Stomach (tissue), 9 donors: ENCODE measurements around the gene MCM8. TPM values are rescaled to one million over a fixed set of nuclear protein-coding genes. Genes with fewer than 3 reads are reported as not detected.

Source experiments
- DNase-seq, 2 donors: peaks; one replicate each; pipeline versions ENCODE4 v3.0.0 to v3.0.0-alpha.2; 2013 to 2019
- H3K27ac ChIP-seq, 5 donors: fragments of 200-600 bp in 4 of 5; sonication (generic) in 4 of 5; one replicate each; pipeline ENCODE4 v1.5.1; 2013 to 2019; ENCODE audit warnings: mild to moderate bottlenecking in 1 of 5, moderate library complexity in 1 of 5
- H3K27me3 ChIP-seq, 3 donors: fragments of 200-600 bp; sonication (generic); one replicate each; pipeline ENCODE4 v1.5.1; 2017 to 2019; ENCODE audit warnings: mixed run types in 1 of 3
- H3K36me3 ChIP-seq, 4 donors: fragments of 200-600 bp; sonication (generic); 1 replicate in 3 of 4; 2 replicates in 1 of 4; pipeline ENCODE4 v1.5.1; 2016 to 2019
- H3K4me1 ChIP-seq, 4 donors: fragments of 200-600 bp; sonication (generic); one replicate each; pipeline ENCODE4 v1.5.1; 2016 to 2019
- H3K4me3 ChIP-seq, 4 donors: fragments of 200-600 bp; sonication (generic) in 3 of 4; one replicate each; pipeline ENCODE4 v1.5.1; 2016 to 2019; ENCODE audit warnings: mild to moderate bottlenecking in 1 of 4
- H3K9me3 ChIP-seq, 4 donors: fragments of 200-600 bp; sonication (generic); one replicate each; pipeline ENCODE4 v1.5.1; 2016 to 2019
- EP300 ChIP-seq: sonication (generic); formaldehyde crosslinking; IDR thresholded peaks from one replicate; pipeline ENCODE4 v1.6.1; 2017; ENCODE audit warnings: antibody characterized with exemption
- POLR2A ChIP-seq, 4 donors: fragments of 450-650 bp; IDR thresholded peaks; one replicate each; pipeline ENCODE4 v1.6.1; 2016; ENCODE audit warnings: antibody characterized with exemption in 4 of 4, control low read depth in 2 of 4, mild to moderate bottlenecking in 1 of 4, moderate library complexity in 1 of 4
- POLR2AphosphoS5 ChIP-seq, 3 donors: sonication (generic); formaldehyde crosslinking; IDR thresholded peaks; one replicate each; pipeline ENCODE4 v1.6.1; 2016; ENCODE audit warnings: antibody characterized with exemption in 3 of 3
- WGBS, 5 donors: extraction: QIAGEN DNeasy Blood & Tissue Kit in 3 of 5; methylation state at CpG; one replicate each; pipeline versions ENCODE4 v1.1.5 to v1.1.7; 2013 to 2018; 5-methylcytosine and 5-hydroxymethylcytosine counted together
- intact Hi-C: fragments of 100-400 bp; cut with DNase I; formaldehyde crosslinking; loops from one replicate; pipeline ENCODE4 v1.15.1; 2023; ENCODE audit warnings: low total_unique reads
- polyA plus RNA-seq, 3 donors: library from polyadenylated mRNA; stranded (reverse); fragments of 200-250 nt; gene quantifications; one replicate each; pipeline ENCODE4 v1.2.3, GENCODE V29; 2013
- total RNA-seq, 5 donors: library from RNA; depleted of rRNA; stranded (reverse); fragments of >200 nt; gene quantifications; one replicate each; pipeline versions ENCODE4 v1.1.0 to v1.2.3, GENCODE V29; 2014 to 2016
- TF ChIP-seq, protein P1 (sequence below), 7 experiments: fragments of 450-650 bp in 4 of 7; fragments of 200-600 bp in 3 of 7; sonication (generic) in 3 of 7; IDR thresholded peaks; one replicate each; pipeline ENCODE4 v1.5.1; 2016 to 2019; ENCODE audit warnings: antibody characterized with exemption in 7 of 7, control low read depth in 2 of 7, mild to moderate bottlenecking in 1 of 7
- donor health status: healthy with polysubstance abuse.
- donor health status: Bipolar disorder and iron deficiency.
- donor health status: healthy.

Gene MCM8
- total and polyA plus RNA-seq, 8 donors = 2.1 to 39.3 (median 3.6) TPM

DNA sequence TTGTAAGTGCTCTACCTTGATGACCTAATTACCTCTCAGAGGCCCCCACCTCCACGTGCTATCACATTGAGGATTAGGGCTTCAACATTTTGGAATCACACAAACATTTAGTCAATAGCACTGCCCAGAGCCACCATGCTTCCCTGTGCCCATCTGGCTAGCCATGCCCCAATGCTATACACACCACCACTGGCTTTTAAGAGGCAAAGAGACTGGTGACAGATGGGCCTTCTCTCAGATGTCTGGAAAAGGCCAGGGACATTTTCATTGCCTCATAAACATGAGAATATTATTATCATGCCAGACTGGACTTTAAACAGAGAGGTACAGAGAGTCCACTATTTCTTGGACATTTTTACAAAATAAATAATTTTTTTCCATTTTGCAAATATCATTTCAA is 29.9 kb upstream of the MCM8 start:
- Histone ChIP-seq H3K36me3 (no peaks in the 10 kb centered on the region), H3K9me3 (no peaks in the 10 kb centered on the region), H3K4me3 (no peak overlapping the region), H3K27ac (no peak overlapping the region), H3K4me1 (no peaks in the 10 kb centered on the region), H3K27me3 (peaks cover 0 to 15% (median 0%) of the 10 kb centered on the region in 3 donors)
- 15 to 53% (median 45%) methylated on average over 1 of the region's 1 CpG for WGBS, 5 donors
- no peak for TF ChIP-seq EP300
- TF ChIP-seq POLR2AphosphoS5 (IDR thresholded peaks at IDR 0.05) = no peak
- TF ChIP-seq POLR2A (IDR thresholded peaks at IDR 0.05) = no peak
- TF ChIP-seq, protein P1, sequence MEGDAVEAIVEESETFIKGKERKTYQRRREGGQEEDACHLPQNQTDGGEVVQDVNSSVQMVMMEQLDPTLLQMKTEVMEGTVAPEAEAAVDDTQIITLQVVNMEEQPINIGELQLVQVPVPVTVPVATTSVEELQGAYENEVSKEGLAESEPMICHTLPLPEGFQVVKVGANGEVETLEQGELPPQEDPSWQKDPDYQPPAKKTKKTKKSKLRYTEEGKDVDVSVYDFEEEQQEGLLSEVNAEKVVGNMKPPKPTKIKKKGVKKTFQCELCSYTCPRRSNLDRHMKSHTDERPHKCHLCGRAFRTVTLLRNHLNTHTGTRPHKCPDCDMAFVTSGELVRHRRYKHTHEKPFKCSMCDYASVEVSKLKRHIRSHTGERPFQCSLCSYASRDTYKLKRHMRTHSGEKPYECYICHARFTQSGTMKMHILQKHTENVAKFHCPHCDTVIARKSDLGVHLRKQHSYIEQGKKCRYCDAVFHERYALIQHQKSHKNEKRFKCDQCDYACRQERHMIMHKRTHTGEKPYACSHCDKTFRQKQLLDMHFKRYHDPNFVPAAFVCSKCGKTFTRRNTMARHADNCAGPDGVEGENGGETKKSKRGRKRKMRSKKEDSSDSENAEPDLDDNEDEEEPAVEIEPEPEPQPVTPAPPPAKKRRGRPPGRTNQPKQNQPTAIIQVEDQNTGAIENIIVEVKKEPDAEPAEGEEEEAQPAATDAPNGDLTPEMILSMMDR (IDR thresholded peaks at IDR 0.05) = no peak
- intact Hi-C loops = no loop called here
- DNase-seq = no peak

DNA sequence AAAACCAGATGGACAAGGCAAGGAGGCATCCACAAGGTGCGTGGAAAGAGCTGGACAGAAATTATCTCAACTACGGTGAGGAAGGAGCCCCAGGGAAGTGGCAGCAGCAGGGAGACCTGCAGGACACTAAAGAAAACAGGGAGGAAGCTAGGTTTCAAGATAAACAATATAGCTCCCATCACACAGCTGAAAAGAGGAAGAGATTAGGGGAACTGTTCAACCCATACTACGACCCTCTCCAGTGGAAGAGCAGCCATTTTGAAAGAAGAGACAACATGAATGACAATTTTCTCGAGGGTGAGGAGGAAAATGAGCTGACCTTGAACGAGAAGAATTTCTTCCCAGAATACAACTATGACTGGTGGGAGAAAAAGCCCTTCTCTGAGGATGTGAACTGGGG is 27.0 kb upstream of the MCM8 start:
- H3K9me3 ChIP-seq = no peaks in the 10 kb centered on the region
- no peak overlapping the region for H3K4me3 ChIP-seq
- TF ChIP-seq POLR2A (IDR thresholded peaks at IDR 0.05) (no peak), EP300 (no peak), POLR2AphosphoS5 (IDR thresholded peaks at IDR 0.05) (no peak)
- TF ChIP-seq, protein P1 (IDR thresholded peaks at IDR 0.05) = no peak
- no peak overlapping the region for H3K27ac ChIP-seq
- H3K4me1 ChIP-seq = no peaks in the 10 kb centered on the region
- WGBS, 5 donors = 62 to 73% (median 71%) methylated on average over 5 of the region's 5 CpGs
- peaks cover 0 to 20% (median 0%) of the 10 kb centered on the region in 3 donors for H3K27me3 ChIP-seq
- intact Hi-C loops = no loop called here
- H3K36me3 ChIP-seq = no peaks in the 10 kb centered on the region
- no peak for DNase-seq

DNA sequence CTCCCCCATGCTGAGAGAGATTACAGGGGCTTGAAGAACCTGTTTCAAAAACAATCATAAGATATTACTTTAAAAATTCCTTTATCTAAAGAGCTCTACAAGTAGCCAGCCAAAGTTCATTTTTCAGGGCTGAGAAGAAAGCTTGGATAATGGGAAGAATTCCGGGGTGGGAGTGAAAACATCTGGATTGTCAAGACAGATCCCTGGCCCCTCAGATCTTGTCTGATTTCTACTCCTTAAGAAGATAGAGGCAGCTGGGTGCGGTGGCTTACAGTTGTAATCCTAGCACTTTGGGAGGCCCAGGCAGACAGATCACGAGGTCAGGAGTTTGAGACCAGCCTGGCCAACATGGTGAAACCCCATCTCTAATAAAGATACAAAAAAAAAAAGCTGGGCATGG is 24.9 kb upstream of the MCM8 start:
- peak in 1 of 2 donors; percentile 20 for DNase-seq
- no peak overlapping the region for H3K27ac ChIP-seq
- TF ChIP-seq POLR2A (IDR thresholded peaks at IDR 0.05) (no peak), EP300 (no peak), POLR2AphosphoS5 (IDR thresholded peaks at IDR 0.05) (no peak)
- TF ChIP-seq, protein P1 (IDR thresholded peaks at IDR 0.05) = no peak
- no peaks in the 10 kb centered on the region for H3K36me3 ChIP-seq
- peaks cover 0 to 20% (median 0%) of the 10 kb centered on the region in 3 donors for H3K27me3 ChIP-seq
- no peaks in the 10 kb centered on the region for H3K4me1 ChIP-seq
- 46 to 64% (median 55%) methylated on average over 3 of the region's 3 CpGs for WGBS, 5 donors
- no peak overlapping the region for H3K4me3 ChIP-seq
- intact Hi-C loops = no loop called here
- no peaks in the 10 kb centered on the region for H3K9me3 ChIP-seq

DNA sequence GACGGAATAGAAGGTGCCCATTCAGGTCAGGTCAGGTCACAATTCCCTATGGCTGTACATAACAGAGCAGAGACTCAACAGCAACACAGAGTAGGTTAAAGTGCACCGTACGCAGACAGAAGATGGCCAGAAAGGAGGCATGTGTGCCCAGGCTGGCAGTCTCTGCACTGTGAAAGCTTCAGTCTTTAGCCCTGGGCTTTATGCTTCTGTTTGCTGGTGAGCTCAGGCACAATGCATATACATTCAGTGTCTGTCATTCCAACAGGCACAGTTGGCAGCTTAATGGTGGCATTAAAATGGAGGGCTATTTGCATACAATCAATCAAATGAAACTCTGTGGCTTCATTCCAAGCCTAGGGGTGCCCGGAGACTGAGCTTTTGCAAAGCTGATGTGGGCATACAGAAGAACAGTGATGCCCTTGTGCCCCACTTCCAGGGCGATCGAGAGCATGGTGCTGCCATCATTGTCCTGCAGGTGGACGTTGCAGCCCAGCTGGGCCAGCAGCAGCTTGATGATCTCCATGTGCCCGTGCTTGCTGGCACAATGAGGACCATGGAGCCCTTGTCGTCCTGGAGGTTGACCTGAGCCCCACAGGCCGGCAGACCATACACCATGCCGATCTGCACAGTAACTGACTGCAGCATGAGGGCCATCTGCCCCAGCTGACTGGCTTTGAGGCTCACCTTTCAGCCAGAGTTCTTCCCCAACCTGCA is 22.5 kb upstream of the MCM8 start:
- Histone ChIP-seq H3K9me3 (no peaks in the 10 kb centered on the region), H3K27me3 (peaks cover 0 to 12% (median 0%) of the 10 kb centered on the region in 3 donors), H3K4me1 (no peaks in the 10 kb centered on the region), H3K36me3 (no peaks in the 10 kb centered on the region), H3K27ac (no peak overlapping the region), H3K4me3 (no peak overlapping the region)
- TF ChIP-seq, protein P1 (IDR thresholded peaks at IDR 0.05) = no peak
- TF ChIP-seq EP300 = no peak
- no peak for TF ChIP-seq POLR2A (IDR thresholded peaks at IDR 0.05)
- no peak for TF ChIP-seq POLR2AphosphoS5 (IDR thresholded peaks at IDR 0.05)
- DNase-seq = no peak
- 74 to 82% (median 80%) methylated on average over 8 to 11 of the region's 11 CpGs for WGBS, 5 donors
- intact Hi-C loops = no loop called here
